Neural progenitor cell (in vitro differentiated cells): ENCODE measurements around the gene MESP2. TPM values are rescaled to one million over a fixed set of nuclear protein-coding genes. Genes with fewer than 3 reads are reported as not detected.

Source experiments
- DNase-seq: peaks from one replicate; pipeline ENCODE4 v3.0.0-alpha.2; 2016; ENCODE audit warnings: low spot score
- H2AFZ ChIP-seq: fragments of 200-600 bp; sonication (generic); replicated peaks from 2 replicates; pipeline ENCODE4 v1.6.1; 2016; ENCODE audit warnings: antibody characterized with exemption
- H3F3A ChIP-seq: fragments of 200-600 bp; sonication (generic); 2 replicates; pipeline ENCODE4 v1.6.1; 2016; ENCODE audit warnings: antibody characterized with exemption, low read depth
- H3K27ac ChIP-seq: fragments of 200-600 bp; sonication (generic); 2 replicates; pipeline ENCODE4 v1.5.1; 2016; ENCODE audit warnings: mild to moderate bottlenecking
- H3K27me3 ChIP-seq: fragments of 200-600 bp; sonication (generic); 2 replicates; pipeline ENCODE4 v1.6.1; 2016; ENCODE audit warnings: mild to moderate bottlenecking, moderate library complexity
- H3K36me3 ChIP-seq: fragments of 200-600 bp; sonication (generic); 2 replicates; pipeline ENCODE4 v1.5.1; 2016
- H3K4me1 ChIP-seq: fragments of 200-600 bp; sonication (generic); 2 replicates; pipeline ENCODE4 v1.6.1; 2016; ENCODE audit warnings: mixed run types
- H3K4me2 ChIP-seq: fragments of 200-600 bp; sonication (generic); 2 replicates; pipeline ENCODE4 v1.6.1; 2016
- H3K4me3 ChIP-seq: fragments of 200-600 bp; sonication (generic); 2 replicates; pipeline ENCODE4 v1.5.1; 2016
- H3K79me2 ChIP-seq: fragments of 200-600 bp; sonication (generic); 2 replicates; pipeline ENCODE4 v1.6.1; 2016; ENCODE audit warnings: low read depth
- H3K9ac ChIP-seq: fragments of 200-600 bp; sonication (generic); 2 replicates; pipeline ENCODE4 v1.6.1; 2016
- H3K9me3 ChIP-seq: fragments of 200-600 bp; sonication (generic); 2 replicates; pipeline ENCODE4 v1.5.1; 2016; ENCODE audit warnings: low read depth
- H4K20me1 ChIP-seq: fragments of 200-600 bp; sonication (generic); 2 replicates; pipeline ENCODE4 v1.6.1; 2016; ENCODE audit warnings: low read depth
- H3K27ac Mint-ChIP-seq: 3 replicates; pipeline ENCODE4 v1.8.0; 2021; ENCODE audit warnings: mixed read lengths
- H3K27me3 Mint-ChIP-seq: 2 replicates; pipeline ENCODE4 v1.8.0; 2022; ENCODE audit warnings: low read depth, mild to moderate bottlenecking, inconsistent platforms, moderate library complexity, mixed read lengths; ENCODE audit not compliant: insufficient read depth
- H3K36me3 Mint-ChIP-seq: 3 replicates; pipeline ENCODE4 v1.8.0; 2021; ENCODE audit warnings: mixed read lengths
- H3K4me1 Mint-ChIP-seq: 3 replicates; pipeline ENCODE4 v1.8.0; 2021; ENCODE audit warnings: mixed read lengths
- H3K4me3 Mint-ChIP-seq: 3 replicates; pipeline ENCODE4 v1.8.0; 2021; ENCODE audit warnings: mild to moderate bottlenecking, moderate library complexity, mixed read lengths
- H3K9me3 Mint-ChIP-seq: 3 replicates; pipeline ENCODE4 v1.8.0; 2020; ENCODE audit warnings: mixed read lengths
- CTCF ChIP-seq: fragments of 200-600 bp; sonication (generic); IDR thresholded peaks from 2 replicates; pipeline ENCODE4 v1.5.1; 2017; ENCODE audit warnings: antibody characterized with exemption, mild to moderate bottlenecking
- EZH2 ChIP-seq: fragments of 200-600 bp; sonication (generic); IDR thresholded peaks from 2 replicates; pipeline ENCODE4 v1.6.1; 2017; ENCODE audit warnings: antibody characterized with exemption, mild to moderate bottlenecking, moderate library complexity
- EZH2phosphoT487 ChIP-seq: fragments of 200-600 bp; sonication (generic); IDR thresholded peaks from 2 replicates; pipeline ENCODE4 v1.6.1; 2017; ENCODE audit warnings: antibody characterized with exemption
- total RNA-seq: library from RNA; depleted of rRNA; stranded (reverse); fragments of >200 nt; gene quantifications from 2 replicates; pipeline ENCODE4 v1.2.3, GENCODE V29; 2015; ENCODE audit warnings: low replicate concordance

Gene MESP2
- total RNA-seq, 1 donor from 2014 or later, result not detected

- no peaks in the 10 kb centered on the region for H3K36me3 Mint-ChIP-seq
- peaks cover 3% of the 10 kb centered on the region for H3K4me1 Mint-ChIP-seq
- no peak overlapping the region for H3K9ac ChIP-seq
- no peak for DNase-seq
- no peaks in the 10 kb centered on the region for H3K9me3 Mint-ChIP-seq
- H2AFZ ChIP-seq, result no peak overlapping the region
- no peaks in the 10 kb centered on the region for H3K4me1 ChIP-seq
- H3K4me2 ChIP-seq, result no peak overlapping the region
- no peaks in the 10 kb centered on the region for H3K9me3 ChIP-seq
- TF ChIP-seq CTCF (no peak), EZH2 (no peak)
- H3K4me3 Mint-ChIP-seq, result no peak overlapping the region
- no peak overlapping the region for H3K4me3 ChIP-seq
- H3K27me3 Mint-ChIP-seq, result peaks cover 29% of the 10 kb centered on the region
- H3K27ac Mint-ChIP-seq, result no peak overlapping the region
- H4K20me1 ChIP-seq, result peaks cover 14% of the 10 kb centered on the region
- no peaks in the 10 kb centered on the region for H3K79me2 ChIP-seq
- peaks cover 77% of the 10 kb centered on the region for H3K27me3 ChIP-seq
- H3K27ac ChIP-seq, result no peak overlapping the region
- H3K36me3 ChIP-seq, result no peaks in the 10 kb centered on the region
- H3F3A ChIP-seq, result peaks cover 11% of the 10 kb centered on the region
Measured at GRCh38 chr15:89746386-89746780, 29.7 kb upstream of the MESP2 start.

- Mint-ChIP-seq H3K4me1 (peaks cover 3% of the 10 kb centered on the region), H3K27ac (no peak overlapping the region), H3K4me3 (peak overlapping the region; percentile 1), H3K9me3 (no peaks in the 10 kb centered on the region), H3K36me3 (no peaks in the 10 kb centered on the region), H3K27me3 (peaks cover 32% of the 10 kb centered on the region)
- H3K4me2 ChIP-seq, result peak overlapping the region; percentile 42
- no peaks in the 10 kb centered on the region for H3K9me3 ChIP-seq
- peaks cover 14% of the 10 kb centered on the region for H4K20me1 ChIP-seq
- H3K9ac ChIP-seq, result no peak overlapping the region
- no peak overlapping the region for H2AFZ ChIP-seq
- TF ChIP-seq EZH2 (peak; percentile 80), CTCF (no peak), EZH2phosphoT487 (peak; percentile 75)
- DNase-seq, result no peak
- H3K27ac ChIP-seq, result no peak overlapping the region
- no peak overlapping the region for H3K4me3 ChIP-seq
- H3K27me3 ChIP-seq, result peaks cover 91% of the 10 kb centered on the region
- H3K4me1 ChIP-seq, result no peaks in the 10 kb centered on the region
- H3K36me3 ChIP-seq, result no peaks in the 10 kb centered on the region
- peaks cover 11% of the 10 kb centered on the region for H3F3A ChIP-seq
- H3K79me2 ChIP-seq, result no peaks in the 10 kb centered on the region
Measured at GRCh38 chr15:89747708-89748682, 28.1 kb upstream of the MESP2 start.

- Histone ChIP-seq H3F3A (peaks cover 11% of the 10 kb centered on the region), H3K9ac (no peak overlapping the region), H3K79me2 (no peaks in the 10 kb centered on the region), H3K4me2 (no peak overlapping the region), H2AFZ (no peak overlapping the region), H3K27me3 (peaks cover 95% of the 10 kb centered on the region), H3K9me3 (no peaks in the 10 kb centered on the region), H3K27ac (no peak overlapping the region), H4K20me1 (peaks cover 14% of the 10 kb centered on the region), H3K36me3 (no peaks in the 10 kb centered on the region), H3K4me3 (no peak overlapping the region), H3K4me1 (no peaks in the 10 kb centered on the region)
- no peaks in the 10 kb centered on the region for H3K9me3 Mint-ChIP-seq
- peaks cover 3% of the 10 kb centered on the region for H3K4me1 Mint-ChIP-seq
- no peak overlapping the region for H3K27ac Mint-ChIP-seq
- no peak for DNase-seq
- no peak for TF ChIP-seq EZH2phosphoT487
- no peak for TF ChIP-seq CTCF
- H3K4me3 Mint-ChIP-seq, result no peak overlapping the region
- H3K27me3 Mint-ChIP-seq, result peaks cover 32% of the 10 kb centered on the region
- no peaks in the 10 kb centered on the region for H3K36me3 Mint-ChIP-seq
Measured at GRCh38 chr15:89749054-89749453, 27.1 kb upstream of the MESP2 start.
